Measurements from ENCODE around the gene MYO5A. TPM values are rescaled to one million over a fixed set of nuclear protein-coding genes. Genes with fewer than 3 reads are reported as not detected.
A peak's percentile ranks its signal among the peaks of the same experiment; 100 is the strongest.

The MYO5A gene
- polyA plus RNA-seq, 3 donors, result 6.9 to 33.5 (median 16.6) TPM

GRCh38 chr15:52441841-52442240 lies 86.8 kb downstream of the MYO5A start:
- no CpG with 5 or more reads among the region's 2 CpGs for WGBS (ENCODE audit: insufficient coverage)
- intact Hi-C loops (cut with micrococcal nuclease), result loop anchor here in 1 of 2 donors (10.0 kb wide), 1 partner anchor 123 kb away; the partner anchor contains the start of gene ARPP19
- no peak for TF ChIP-seq CTCF (IDR thresholded peaks at IDR 0.05)
- Mint-ChIP-seq H3K27me3 (ENCODE audit: low read depth in 3 of 3) (no peaks in the 10 kb centered on the region), H3K4me1 (peaks cover 85% of the 10 kb centered on the region), H3K27ac (peak overlapping the region; percentile 66 to 93 (median 85)), H3K36me3 (peaks cover 0 to 11% of the 10 kb centered on the region in 2 donors), H3K4me3 (no peak overlapping the region), H3K9me3 (peaks cover 0 to 2% (median 0%) of the 10 kb centered on the region in 7 donors)
- no peaks in the 10 kb centered on the region for H3K36me3 ChIP-seq (replicated peaks in 1 of 2; ENCODE audit: control insufficient read depth in 1 of 2, insufficient read depth in 2 of 2, low read length in 2 of 2)
- peak overlapping the region; percentile 42 to 83 for H3K27ac ChIP-seq (ENCODE audit: low read depth in 1 of 2, low read length in 2 of 2)
- no peaks in the 10 kb centered on the region for H3K9me3 ChIP-seq (replicated peaks in 1 of 2; ENCODE audit: control insufficient read depth in 1 of 2, insufficient read depth in 1 of 2, low read length in 2 of 2)
- H4K20me1 ChIP-seq (ENCODE audit: insufficient read depth, low read length), result peaks cover 91% of the 10 kb centered on the region
- H3K4me1 ChIP-seq (ENCODE audit: control insufficient read depth in 1 of 2, insufficient read depth in 2 of 2, low read length in 2 of 2), result peaks cover 77 to 89% of the 10 kb centered on the region in 2 donors
- DNase-seq, result no peak
- peaks cover 94% of the 10 kb centered on the region for H3K79me2 ChIP-seq (ENCODE audit: insufficient read depth, low read length)
- no peak overlapping the region for H2AFZ ChIP-seq (ENCODE audit: insufficient read depth, low read depth, low read length, poor library complexity, severe bottlenecking)
- H3K4me3 ChIP-seq (replicated peaks in 1 of 3; ENCODE audit: low read depth in 2 of 3, low read length in 3 of 3), result no peak overlapping the region
- no peak overlapping the region for H3K9ac ChIP-seq (ENCODE audit: insufficient read depth, low read length, poor library complexity, severe bottlenecking)
- H3K4me2 ChIP-seq (replicated peaks; ENCODE audit: extremely low read depth, low read length, poor library complexity, severe bottlenecking), result no peak overlapping the region
- no peaks in the 10 kb centered on the region for H3K27me3 ChIP-seq (ENCODE audit: control insufficient read depth in 2 of 2, insufficient read depth in 2 of 2, low read length in 2 of 2)

GRCh38 chr15:52440946-52441345 lies 87.7 kb downstream of the MYO5A start:
- H3K36me3 Mint-ChIP-seq, result peaks cover 0 to 9% of the 10 kb centered on the region in 2 donors
- H4K20me1 ChIP-seq (ENCODE audit: insufficient read depth, low read length), result peaks cover 91% of the 10 kb centered on the region
- peaks cover 94% of the 10 kb centered on the region for H3K79me2 ChIP-seq (ENCODE audit: insufficient read depth, low read length)
- H3K27ac Mint-ChIP-seq, result peak overlapping the region; percentile 85 to 95 (median 85)
- peak overlapping the region in 1 of 3 experiments; percentile 7 for H3K4me3 ChIP-seq (replicated peaks in 1 of 3; ENCODE audit: low read depth in 2 of 3, low read length in 3 of 3)
- no peaks in the 10 kb centered on the region for H3K36me3 ChIP-seq (replicated peaks in 1 of 2; ENCODE audit: control insufficient read depth in 1 of 2, insufficient read depth in 2 of 2, low read length in 2 of 2)
- H3K27ac ChIP-seq (ENCODE audit: low read depth in 1 of 2, low read length in 2 of 2), result peak overlapping the region; percentile 38 to 83
- no peaks in the 10 kb centered on the region for H3K9me3 ChIP-seq (replicated peaks in 1 of 2; ENCODE audit: control insufficient read depth in 1 of 2, insufficient read depth in 1 of 2, low read length in 2 of 2)
- intact Hi-C loops (cut with micrococcal nuclease), result loop anchor here in 1 of 2 donors (10.0 kb wide), 1 partner anchor 124 kb away; the partner anchor contains the start of gene ARPP19
- WGBS (ENCODE audit: insufficient coverage), result no CpG with 5 or more reads among the region's 2 CpGs
- H3K9ac ChIP-seq (ENCODE audit: insufficient read depth, low read length, poor library complexity, severe bottlenecking), result no peak overlapping the region
- H2AFZ ChIP-seq (ENCODE audit: insufficient read depth, low read depth, low read length, poor library complexity, severe bottlenecking), result no peak overlapping the region
- TF ChIP-seq CTCF (IDR thresholded peaks at IDR 0.05), result no peak
- H3K9me3 Mint-ChIP-seq, result peaks cover 0 to 2% (median 0%) of the 10 kb centered on the region in 7 donors
- no peaks in the 10 kb centered on the region for H3K27me3 ChIP-seq (ENCODE audit: control insufficient read depth in 2 of 2, insufficient read depth in 2 of 2, low read length in 2 of 2)
- H3K4me1 Mint-ChIP-seq, result peaks cover 81% of the 10 kb centered on the region
- peak; percentile 30 to 55 (median 52) for DNase-seq
- H3K4me3 Mint-ChIP-seq, result no peak overlapping the region
- peaks cover 69 to 81% of the 10 kb centered on the region in 2 donors for H3K4me1 ChIP-seq (ENCODE audit: control insufficient read depth in 1 of 2, insufficient read depth in 2 of 2, low read length in 2 of 2)
- H3K4me2 ChIP-seq (replicated peaks; ENCODE audit: extremely low read depth, low read length, poor library complexity, severe bottlenecking), result peak overlapping the region; percentile 11
- H3K27me3 Mint-ChIP-seq (ENCODE audit: low read depth in 3 of 3), result no peaks in the 10 kb centered on the region
